KG1 (cell line): Measurements from ENCODE around the gene KIAA1958.

Source experiments
- DNase-seq: peaks from one replicate; lab custom pipeline; 2025; lab: John Stamatoyannopoulos, UW

The KIAA1958 gene

DNA sequence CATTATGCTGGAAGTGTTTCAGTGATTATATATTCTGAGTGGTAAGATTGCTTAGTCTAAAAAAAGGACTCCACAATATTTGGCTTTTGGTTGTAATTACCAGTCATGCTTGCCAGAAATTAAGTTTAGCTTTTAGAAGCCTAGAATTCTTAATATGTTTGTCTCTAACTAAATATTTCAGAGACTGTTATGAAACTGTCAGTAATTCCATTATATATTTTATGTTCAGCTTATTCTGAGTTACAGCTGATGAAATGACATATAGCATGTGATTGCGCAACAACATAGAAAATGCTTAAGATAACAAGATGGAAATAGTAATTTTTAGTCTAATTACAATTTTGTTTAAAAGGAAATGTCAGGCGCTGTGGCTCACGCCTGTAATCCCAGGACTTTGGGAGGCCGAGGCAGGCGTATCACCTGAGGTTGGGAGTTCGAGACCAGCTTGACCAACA lies 44.2 kb downstream of the KIAA1958 start:
- no peak for DNase-seq

DNA sequence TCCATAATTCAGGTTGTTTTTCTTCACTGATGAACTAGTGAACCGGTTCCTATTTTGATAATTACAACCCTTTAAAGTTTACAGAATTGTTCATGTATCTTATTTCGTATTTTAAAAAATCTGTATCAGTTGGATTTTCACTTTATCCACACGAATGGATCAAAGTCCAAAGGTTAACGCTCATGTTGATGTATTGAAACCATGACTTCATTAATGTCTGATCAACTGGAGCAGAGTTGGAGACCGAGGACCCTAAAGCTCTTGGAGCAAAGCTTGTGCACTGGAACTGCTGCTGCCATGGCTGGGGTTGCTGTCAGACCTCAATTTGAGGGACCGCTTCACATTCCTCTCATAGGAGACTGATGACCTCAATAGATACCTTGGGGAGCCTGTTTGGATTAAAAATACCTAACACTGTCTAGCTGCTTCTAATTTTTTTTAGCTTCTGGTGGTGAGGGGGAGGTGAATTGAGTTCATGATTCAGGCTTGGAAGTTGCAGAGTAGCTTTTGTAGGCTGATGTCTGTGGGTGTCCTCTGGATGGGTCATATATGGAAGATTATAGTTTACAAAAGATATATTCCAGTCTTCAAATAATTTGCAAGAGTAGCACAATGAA lies 45.1 kb downstream of the KIAA1958 start:
- DNase-seq: no peak

DNA sequence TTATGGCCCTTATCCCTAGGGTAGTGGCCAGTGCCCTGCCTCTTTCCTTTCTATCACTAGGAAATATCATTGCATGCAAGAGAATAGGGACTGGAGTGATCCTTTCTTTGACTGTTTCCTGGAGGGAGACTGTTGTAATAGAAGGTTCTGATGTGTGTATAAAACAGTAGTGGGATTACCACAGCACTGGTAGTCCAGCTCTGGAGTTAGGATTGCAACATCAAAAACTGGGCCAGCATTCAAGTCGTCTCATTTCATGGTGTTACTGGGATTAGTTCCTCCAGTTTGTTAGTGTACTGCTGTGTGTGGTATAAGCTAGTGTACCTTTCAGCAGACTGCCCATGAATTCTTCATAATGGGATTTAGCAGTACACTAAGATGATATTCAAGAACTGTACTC lies 45.8 kb downstream of the KIAA1958 start:
- DNase-seq: no peak

DNA sequence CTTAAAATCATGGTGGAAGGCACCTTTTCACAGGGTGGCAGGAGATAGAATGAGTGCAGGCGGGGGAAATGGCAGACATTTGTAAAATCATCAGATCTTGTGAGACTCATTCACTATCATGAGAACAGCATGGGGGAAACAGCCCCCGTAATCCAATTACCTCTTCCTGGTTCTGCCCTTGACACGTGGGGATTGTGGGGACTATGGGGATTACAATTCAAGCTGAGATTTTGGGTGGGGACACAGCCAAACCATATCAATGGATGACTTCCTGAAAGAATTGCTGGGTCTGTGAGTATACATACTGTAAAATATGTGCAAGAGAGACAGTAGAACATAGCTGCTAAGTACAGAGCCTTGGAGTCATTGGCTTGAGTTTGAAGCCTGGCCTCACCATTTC lies 47.0 kb downstream of the KIAA1958 start:
- no peak for DNase-seq

DNA sequence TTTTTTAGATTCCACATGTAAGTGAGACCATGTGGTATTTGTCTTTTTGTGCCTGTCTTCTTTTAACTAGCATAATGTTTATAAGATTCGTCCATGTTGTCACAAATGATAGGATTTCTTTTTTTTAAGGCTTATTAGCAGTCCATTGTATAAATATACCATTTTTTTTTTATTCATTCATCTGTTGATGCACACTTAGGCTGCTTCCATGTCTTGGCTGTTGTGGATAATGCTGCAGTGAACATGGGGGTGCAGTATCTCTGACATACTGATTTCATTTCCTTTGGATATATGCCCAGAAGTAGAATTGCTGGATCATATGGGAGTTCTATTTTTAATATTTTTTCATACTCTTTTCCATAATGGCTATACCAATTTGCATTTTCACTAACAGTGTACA lies 48.7 kb downstream of the KIAA1958 start:
- DNase-seq: no peak

DNA sequence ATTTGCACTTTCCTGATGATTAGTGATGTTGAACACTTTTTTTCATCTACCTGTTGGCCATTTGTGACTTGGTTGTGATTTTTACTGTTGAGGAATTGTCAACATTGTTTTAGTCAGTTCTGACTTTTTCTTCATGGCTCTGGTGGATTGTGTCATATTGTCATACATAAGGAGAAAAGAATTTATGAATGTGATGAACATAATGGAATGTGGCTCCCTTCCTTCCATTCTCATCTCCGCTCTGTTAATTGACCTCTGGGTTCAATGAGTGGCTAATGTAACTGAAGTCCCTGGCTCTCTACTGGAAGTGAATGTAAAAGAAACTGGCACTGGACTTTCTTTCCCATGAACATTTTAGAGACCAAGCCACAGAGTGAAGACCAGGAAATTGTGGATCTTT lies 49.2 kb downstream of the KIAA1958 start:
- DNase-seq: no peak

DNA sequence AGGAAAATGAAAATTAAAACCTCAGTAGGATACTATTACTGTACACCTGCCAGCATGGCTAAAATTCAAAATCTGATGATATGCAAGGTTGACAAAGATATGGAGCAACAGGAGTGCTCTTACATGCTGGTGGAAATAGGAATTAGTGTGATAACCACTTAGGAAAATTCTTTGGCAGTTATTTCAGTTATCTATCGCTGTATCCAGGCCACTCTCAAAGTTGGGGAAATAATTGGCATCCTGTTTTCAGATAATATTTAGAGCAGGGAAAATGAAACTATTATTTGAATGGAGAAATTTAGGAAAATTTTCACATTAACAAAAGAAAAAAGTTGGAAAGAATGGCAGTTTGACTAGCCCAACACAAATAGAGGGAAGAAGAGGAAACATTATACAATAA lies 50.9 kb downstream of the KIAA1958 start:
- DNase-seq: no peak

DNA sequence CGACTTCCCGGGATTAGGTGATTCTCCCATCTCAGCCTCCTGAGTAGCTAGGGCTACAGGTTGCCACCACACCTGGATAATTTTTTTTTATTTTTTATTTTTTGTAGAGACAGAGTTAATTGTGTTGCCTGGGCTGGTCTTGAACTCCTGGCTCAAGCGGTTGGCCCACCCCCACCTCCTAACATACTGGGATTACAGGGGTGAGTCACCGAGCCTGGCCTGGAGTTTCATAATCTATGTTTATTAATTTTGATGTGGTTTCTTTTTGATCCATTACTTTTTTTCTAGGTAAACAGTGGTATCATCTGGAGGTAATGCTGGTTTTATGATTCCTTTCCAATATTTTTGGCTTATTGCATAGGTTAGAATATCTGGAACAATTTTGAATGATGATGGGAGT lies 54.2 kb downstream of the KIAA1958 start:
- DNase-seq: no peak

DNA sequence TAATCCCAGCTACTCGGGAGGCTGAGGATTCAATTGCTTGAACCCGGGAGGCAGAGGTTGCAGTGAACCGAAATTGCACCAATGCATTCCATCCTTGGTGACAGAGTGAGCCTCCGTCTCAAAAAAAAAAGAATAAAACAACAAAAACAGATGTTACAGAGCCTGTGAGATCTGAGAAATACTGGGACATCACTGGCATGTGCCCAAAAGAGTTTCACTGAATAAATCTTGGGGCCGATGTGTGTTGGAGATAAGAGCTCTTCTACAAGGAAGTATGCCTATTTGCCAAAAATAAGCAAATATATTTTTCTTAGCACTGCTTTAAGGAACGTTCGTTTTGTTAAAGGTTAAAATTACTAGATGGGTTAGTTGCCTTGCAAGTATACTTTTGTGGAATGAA lies 55.1 kb downstream of the KIAA1958 start:
- DNase-seq: no peak

DNA sequence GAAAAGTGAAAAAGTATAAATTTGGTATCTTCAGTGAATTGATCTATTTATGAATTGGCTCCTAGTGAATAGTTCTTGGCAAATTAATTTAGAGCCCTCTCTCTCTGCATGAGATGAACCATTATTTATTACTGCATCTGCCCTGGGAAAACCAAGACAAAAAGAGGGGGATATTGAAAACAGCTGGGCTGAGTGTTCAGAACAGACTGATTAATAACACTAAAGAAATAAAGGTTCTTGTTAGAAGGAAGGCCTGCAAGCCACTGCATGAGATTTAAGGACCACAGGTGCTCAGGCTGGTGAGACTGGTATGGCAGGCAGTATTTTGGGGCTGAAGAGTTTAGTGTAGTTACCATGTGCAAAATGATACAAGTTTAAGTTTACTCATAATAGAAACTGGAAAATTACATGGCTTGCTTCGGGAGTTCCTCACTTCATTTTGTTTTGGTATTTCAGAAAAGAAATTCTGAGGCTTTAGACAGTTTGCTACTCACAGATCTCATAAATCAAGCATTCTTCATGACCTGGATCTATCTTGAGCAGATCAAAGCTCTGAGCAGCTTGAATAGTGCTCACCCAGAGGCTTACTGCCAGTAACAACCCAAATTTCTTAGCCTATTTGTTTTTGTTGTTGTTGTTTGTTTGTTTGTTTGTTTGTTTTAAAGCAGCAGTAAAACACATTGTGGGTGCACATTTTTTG lies 56.1 kb downstream of the KIAA1958 start:
- no peak for DNase-seq

DNA sequence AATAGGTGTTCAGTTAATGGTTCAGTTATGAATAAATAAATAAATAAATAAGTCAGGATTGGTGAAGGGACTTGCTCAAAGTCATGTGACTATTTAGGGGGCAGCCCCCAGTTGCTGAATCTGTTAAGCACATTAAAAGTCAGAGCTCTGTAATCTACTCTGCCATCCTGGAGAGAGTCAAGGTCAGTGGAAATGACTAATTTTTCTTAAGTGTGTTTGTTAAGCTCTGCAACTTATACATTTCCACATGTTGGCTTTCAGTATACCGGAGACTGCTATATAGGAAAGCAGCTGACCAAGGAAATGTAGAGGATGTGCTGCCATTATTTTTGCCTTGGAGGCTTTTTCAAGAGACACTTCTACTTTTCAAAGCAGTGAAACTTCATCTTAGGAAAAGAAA lies 57.9 kb downstream of the KIAA1958 start:
- no peak for DNase-seq

DNA sequence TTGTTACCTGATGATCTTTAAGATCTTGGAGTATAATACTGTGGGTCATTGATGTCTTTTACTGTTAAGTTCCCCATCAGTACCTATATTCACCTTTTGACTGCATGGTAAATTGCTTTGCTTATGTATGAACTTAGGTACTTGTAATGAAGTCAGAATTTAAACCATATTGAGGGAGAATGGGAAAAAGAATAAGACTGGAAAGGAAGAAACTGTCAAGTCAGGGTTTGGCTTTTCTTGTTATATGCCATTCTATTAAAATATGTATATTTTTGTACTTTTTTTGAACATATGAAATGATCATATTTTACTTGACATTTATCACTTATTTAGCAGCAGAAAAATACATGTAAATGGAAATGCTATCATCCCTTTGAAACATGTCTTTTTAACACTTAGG lies 58.6 kb downstream of the KIAA1958 start:
- no peak for DNase-seq

DNA sequence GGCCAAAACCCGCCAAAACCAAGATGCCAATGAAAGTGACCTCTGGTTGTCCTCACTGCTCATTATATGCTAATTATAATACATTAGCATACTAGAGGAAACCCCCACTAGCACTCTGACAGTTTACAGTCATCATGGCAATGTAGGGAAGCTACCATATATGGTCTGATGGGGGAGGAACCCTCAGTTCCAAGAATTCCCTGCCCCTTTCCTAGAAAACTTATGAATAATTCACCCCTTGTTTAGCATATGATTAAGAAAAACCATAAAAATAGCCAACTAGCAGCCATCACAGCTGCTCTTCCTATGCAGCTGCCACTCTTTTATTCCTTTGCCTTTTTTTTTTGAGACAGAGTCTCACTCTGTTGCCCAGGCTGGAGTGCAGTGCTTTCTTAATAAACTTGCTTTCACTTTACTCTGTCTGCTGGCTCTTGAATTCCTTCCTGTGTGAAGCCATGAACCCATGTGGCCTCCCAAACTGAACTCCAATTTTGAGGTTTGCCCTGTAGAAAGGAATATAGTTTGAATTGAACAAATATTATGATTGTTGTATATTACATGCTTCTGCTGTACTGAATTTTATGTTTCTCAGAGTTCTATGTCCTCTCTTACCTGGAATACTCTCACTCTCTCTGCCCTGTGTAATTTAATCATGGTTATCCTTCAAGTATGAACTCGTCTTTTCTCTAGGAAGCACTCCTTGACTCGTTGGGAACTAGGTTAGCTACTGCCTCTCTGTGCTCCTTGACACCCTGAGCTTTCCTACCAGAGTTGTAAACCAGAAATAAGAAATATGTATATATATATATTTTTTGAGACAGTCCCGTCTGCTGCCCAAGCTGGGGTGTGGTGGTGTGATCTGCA lies 59.8 kb downstream of the KIAA1958 start:
- DNase-seq: no peak

DNA sequence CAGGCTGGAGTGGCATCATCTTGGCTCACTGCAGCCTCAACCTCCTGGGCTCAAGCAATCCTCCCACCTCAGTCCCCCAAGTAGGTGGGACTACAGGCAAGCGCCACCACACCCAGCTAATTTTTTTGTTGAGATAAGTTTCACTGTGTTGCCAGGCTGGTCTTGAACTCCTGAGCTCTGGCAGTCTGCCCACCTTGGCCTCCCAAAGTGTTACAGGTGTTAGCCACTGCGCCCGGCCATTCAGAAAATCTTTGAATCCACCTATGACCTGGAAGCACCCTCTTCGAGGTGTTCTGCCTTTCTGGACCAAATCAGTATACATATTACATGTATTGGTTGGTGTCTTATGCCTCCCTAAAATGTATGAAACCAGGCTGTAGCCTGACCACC lies 61.4 kb downstream of the KIAA1958 start:
- no peak for DNase-seq

DNA sequence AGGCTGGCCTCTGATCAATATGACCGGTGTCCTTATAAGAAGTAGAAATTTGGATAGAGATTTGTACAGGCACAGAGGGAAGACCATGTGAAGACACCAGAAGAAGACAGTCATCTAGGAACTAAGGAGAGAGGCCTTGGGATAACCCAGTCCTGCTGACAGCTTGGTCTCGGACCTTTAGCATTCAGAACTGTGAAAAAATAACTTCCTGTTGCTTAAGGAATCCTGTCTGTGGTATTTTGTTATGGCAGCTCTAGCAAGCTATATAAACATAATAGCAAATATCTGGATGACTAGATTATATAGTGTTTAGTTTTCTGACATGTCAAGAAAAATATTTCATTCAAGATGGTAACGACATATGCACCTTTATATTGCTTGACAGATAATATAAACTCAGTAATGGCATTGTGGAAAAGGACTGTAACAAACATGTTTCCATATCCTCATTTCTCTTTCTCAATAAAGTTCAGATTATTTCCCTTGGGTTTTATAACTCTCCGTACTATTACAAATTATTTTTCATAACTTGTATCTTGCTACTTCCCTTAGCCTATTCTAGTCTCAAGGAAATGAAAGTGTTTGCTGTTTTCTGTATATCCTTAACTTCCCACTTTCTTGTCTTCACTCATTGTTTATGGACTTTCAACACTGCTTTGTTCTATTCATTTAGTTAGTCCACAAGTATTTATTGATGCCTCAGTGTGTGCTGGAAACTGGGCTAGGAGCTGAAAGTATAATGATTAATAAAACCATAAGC lies 62.4 kb downstream of the KIAA1958 start:
- DNase-seq: no peak

DNA sequence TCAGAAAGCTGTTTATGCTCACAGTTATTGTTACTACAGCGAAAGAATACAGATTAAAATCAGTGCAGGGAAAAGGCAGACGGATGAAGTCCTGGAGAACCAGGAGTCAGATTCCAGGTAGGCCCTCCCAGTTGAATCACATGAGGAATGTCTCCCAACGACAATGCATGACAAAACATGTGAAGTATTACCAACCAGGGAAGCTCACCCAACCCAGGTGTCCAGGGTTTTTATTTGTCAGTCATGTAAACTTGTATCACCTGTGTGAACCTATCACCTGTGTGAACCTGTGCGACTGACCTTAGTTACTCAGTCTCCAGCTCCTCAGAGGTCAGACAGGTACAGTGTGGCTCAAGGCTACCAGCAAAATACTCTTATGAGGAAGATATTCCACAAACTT lies 63.9 kb downstream of the KIAA1958 start:
- no peak for DNase-seq

DNA sequence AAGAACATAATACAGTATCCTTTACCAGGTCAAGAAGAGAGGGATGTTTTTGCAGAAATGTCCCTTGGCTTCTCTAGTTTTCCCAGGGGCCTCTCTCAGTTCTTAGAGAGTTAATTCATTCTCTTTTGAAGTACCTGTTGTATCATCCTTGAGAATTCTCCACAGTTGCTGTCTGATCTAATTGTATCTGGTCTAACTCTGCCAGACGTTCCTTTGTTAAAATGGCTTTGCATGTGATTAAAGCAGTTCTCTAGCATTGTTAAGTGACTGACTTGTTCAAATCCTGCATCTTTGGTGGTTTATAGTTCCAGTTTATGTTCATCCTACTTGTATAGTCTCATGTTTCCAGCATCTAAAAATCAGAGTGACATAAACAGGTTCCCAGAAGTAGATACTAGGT lies 65.0 kb downstream of the KIAA1958 start:
- DNase-seq: no peak

DNA sequence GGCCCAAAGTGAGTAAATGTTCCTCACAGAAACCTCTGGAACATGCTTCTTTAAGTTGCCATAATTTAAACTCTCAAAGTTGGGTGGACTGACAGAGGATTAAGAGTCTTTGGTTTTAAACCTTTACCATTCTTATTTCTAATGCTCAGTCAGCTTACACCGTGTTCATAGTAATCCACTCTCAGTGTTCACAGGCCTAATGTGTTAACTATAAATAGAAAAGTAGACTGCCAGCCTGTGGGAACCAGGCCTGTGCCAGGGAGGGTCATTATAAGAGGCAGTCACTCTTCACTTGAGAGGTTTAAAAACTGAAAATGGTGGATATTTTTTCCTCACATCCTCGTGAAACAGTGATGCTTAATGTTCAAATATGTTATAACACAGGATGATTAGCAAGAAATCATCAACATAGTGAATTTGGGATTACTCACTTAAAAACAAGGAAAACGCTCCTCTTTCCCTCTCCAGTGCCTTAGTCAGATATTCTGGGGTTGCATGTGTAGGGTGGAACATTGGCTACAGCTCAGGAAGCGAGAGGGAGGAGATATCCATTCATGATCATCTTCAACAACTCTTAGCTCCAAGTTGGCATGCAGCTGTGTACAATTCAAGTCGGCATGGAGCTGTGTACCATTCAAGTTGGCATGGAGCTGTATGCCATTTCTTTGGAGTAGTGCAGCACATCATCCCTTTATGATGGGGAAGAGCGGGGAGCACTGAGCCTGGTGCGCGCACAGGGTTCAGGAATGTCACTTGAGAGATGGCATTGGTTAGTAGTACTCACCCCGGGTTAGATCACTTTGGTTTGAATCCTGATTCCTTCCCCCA lies 65.8 kb downstream of the KIAA1958 start:
- DNase-seq: no peak

DNA sequence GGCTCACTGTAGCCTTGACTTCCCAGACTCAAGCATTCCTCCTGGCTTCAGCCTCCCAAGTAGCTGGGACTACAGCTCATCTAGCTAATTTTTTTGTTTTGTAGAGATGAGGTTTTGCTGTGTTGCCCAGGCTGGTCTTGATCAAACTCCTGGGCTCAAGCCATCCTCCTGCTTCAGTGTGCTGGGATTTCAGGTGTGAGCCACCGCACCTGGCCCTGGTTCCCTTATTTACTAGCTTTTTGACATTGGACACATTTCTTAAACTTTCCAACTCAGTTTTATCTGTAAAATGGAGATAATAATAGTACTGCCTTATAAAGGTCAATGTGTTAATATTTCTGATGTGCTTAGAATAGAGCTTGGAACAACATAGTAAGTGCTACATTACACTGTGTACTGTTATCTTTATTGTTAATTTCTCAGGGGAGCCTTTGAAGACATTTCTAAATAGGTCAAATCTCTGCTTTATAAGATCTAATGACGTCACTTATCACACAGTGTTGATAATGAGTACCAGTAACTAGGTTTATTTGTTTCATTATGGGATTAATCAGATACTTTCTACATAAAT lies 66.7 kb downstream of the KIAA1958 start:
- no peak for DNase-seq

DNA sequence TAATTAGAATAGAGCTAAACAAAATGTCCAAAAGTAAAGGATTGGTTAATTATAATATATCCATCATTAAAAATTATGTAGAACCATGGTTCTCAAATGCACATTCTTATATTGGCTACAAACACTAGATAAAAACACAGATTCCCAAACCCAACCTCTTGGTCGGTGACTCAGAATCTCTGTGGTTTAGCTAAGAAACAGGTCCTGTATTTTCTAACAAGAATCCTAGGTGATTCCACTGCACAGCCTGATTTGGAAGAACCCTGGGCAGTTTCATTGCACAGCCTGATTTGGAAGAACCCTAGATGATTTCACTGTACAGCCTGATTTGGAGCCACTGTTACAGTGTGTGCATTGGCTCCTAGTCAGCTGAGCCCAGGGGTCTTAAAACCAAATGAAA lies 67.9 kb downstream of the KIAA1958 start:
- DNase-seq: no peak

DNA sequence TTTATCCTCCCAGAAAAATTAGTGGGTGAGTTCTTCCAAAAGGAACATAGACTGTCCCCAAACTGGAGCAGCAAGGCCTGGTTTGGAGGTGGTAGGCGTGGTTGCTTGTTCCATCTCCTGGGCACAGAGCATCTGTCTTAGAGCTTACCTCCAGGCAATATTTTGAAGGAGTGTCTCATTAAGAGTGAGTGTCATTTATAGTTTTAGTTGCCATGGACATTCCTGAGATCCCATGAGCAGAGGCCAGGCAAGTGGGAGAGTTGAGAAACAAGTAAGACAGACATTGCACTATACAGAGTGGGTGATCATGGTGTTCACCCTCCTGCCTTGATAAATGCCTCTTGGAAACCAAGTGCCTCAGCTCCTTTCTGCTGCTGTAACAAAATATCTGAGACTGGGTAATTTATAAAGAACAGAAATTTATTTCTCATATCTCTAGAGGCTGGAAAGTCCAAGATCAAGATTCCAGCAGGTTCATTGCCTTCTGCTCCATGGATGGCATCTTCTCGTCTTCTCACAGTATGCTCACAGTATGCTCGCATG lies 68.5 kb downstream of the KIAA1958 start:
- no peak for DNase-seq
